Cardiac fibroblast (primary cell): ENCODE data around the gene SBNO2.
A peak's percentile ranks its signal among the peaks of the same experiment; 100 is the strongest.

Experiments used
- DNase-seq, 2 donors: peaks; one replicate each; pipeline versions ENCODE4 v3.0.0 to v3.0.0-alpha.2; 2010; ENCODE audit warnings: low read depth in 2 of 2
- H3K4me3 ChIP-seq, 2 donors: replicated peaks in 1 of 2; 1 replicate in 1 of 2; 2 replicates in 1 of 2; pipeline ENCODE4 v1.5.1; 2011; ENCODE audit warnings: low read depth in 2 of 2, low read length in 2 of 2, mild to moderate bottlenecking in 2 of 2, moderate library complexity in 1 of 2
- CTCF ChIP-seq: IDR thresholded peaks from one replicate; pipeline ENCODE4 v1.5.1; 2011; ENCODE audit warnings: low read depth, mild to moderate bottlenecking, low read length, inconsistent platforms

The SBNO2 gene

GRCh38 chr19:1170938-1171754 is 2.9 kb downstream of the SBNO2 start:
- DNase-seq = no peak
- no peak for TF ChIP-seq CTCF
- peak overlapping the region; percentile 14 to 90 for H3K4me3 ChIP-seq

- TF ChIP-seq CTCF = no peak
- peak in 1 of 2 donors; percentile 61 for DNase-seq
- no peak overlapping the region for H3K4me3 ChIP-seq
Observed at GRCh38 chr19:1169921-1170885, 3.9 kb downstream of the SBNO2 start.

- H3K4me3 ChIP-seq = peak overlapping the region; percentile 13 to 34
- DNase-seq = no peak
- no peak for TF ChIP-seq CTCF
Observed at GRCh38 chr19:1169411-1169791, 4.7 kb downstream of the SBNO2 start.

GRCh38 chr19:1168572-1169410 is 5.3 kb downstream of the SBNO2 start:
- TF ChIP-seq CTCF = no peak
- H3K4me3 ChIP-seq = peak overlapping the region; percentile 13 to 34
- peak; percentile 62 to 76 for DNase-seq

- no peak for DNase-seq
- no peak for TF ChIP-seq CTCF
- peak overlapping the region in 1 of 2 donors; percentile 34 for H3K4me3 ChIP-seq
Observed at GRCh38 chr19:1167687-1168571, 6.1 kb downstream of the SBNO2 start.
